ENCODE results near the gene PPM1H.

The PPM1H gene

DNA sequence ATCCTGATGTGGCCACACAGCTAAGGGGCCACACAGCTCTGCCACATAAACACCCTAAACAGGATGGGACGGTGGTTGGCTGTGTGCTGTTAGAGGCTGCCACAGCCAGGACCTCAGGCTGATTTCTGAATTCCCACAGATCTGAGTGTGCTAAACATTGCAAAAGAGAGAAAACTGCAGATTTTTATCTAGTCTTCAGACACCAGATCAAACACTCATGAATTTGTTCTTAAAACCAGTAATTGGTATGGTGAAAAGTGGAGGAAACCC is 277.7 kb downstream of the PPM1H start:
- DNase-seq (ENCODE audit: extremely low read depth in 1 of 2, low read depth in 1 of 2), result no peak

DNA sequence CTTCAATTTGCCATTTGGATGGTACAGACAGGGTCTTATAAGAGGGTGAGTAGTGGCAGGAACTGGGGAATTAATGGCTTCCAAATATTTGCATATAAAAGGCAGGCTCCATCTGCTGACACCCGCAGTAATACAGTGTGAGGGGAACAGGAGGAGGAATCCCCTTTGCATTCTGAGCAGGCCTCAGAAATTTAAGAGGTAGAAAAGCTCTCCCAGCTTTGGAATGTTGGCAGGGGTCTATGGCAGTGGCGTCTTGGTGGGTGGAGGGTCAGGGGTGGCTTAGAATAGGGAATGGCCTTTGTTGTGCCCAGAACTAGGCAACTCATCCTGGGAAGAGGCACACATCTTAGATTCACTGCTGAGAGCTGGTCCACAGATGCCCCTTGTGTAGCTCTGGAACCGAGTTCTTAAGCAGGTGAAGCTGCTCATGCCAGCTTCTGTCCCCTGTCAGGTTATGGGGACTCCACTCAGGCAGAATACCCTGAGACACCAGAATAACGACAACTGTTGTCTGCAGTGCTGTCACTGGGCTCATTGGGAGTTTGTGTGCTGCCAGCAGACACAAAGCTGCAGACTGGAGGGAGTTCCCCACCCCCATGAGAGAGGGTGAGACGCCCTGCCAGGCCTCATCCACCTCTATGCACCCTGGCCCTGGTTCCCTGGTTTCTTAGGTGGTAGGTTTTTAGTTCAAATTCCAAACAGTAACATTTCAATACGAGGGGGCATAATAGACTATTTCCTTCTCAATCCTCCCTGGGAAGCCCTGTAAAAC is 278.2 kb downstream of the PPM1H start:
- no peak for DNase-seq (ENCODE audit: extremely low read depth in 1 of 2, low read depth in 1 of 2)

DNA sequence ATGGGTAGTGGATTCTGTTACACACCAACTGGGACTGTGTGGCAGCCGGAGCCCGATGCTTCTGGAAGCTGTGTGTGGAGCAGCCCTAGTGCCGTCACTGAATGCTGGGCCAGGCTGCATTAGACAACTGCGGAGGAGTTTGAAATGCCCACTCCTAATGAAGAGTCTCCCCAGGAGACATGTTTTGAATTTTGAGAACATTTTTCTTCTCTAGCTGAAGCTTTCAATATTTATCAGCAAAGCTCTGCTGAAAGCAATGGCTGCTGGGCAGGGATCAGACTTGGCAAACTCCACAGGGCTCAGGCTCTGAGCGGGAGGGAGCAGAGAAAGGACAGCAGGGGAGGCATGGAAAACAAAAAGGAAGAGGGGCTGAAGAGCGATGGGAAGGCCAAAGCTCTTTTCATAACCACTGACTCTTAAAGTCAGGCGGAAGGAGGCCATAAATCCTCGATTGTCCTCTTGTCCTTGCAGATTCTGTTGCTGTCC is 279.2 kb downstream of the PPM1H start:
- DNase-seq (ENCODE audit: extremely low read depth in 1 of 2, low read depth in 1 of 2), result no peak

DNA sequence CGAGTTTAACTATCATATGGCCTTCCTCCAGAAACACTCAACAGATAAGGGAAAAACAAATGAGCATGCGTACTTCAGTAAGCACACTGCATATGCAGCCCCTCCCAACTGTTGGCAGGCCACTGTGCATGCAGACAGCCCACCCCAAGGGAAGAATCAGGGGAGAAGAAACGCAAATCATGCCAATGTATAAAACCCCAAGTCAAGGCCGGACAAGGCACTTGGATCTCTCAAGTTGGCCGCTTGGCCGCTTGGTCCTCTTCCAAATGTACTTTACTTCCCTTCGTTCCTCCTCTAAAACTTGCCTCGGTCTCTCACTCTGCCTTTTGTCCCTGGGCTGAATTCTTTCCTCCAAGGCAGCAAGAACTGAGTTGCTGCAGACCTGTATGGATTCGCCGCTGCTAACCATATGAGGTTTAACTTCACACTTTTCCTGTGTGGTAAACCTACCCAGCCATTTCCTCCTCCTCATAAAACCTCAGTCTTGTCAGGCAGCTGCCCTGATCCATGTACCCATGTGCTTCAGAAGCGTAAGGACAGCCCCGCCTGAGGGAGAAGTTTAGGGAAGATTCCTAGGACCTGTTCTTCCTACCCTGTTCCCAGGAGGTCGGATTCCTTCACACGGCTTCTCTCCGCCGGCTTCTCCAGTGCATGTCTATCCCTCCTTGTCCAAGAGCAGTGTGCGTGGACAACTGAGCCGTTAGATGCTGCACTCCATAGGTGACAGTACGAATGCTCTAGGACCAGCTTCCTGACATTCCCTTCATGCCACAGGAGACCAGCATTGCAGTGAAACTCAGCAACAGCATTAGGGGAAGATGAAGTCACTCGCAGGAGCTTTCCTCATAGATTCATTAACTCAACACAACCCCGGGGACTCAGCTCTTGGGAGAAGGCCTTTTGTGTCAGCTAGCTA is 280.4 kb downstream of the PPM1H start:
- DNase-seq (ENCODE audit: extremely low read depth in 1 of 2, low read depth in 1 of 2), result no peak

DNA sequence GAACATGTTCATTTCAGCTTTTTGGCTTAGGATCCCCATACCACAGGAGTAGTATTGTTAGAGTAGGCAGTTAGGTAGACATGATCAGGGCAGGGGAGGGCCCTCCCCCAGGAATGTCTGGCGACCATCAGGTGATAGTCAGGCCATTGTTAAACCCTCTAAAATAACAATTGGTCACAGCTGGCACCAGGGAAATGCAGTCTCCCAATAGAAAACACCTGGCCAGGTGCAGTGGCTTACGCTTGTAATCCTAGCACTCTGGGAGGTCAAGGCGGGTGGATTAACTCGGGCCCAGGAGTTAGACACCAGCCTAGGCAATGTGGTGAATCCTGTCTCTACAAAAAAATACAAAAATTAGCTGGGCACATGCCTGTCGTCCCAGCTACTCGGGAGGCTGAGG is 281.2 kb downstream of the PPM1H start:
- DNase-seq (ENCODE audit: extremely low read depth in 1 of 2, low read depth in 1 of 2), result no peak

DNA sequence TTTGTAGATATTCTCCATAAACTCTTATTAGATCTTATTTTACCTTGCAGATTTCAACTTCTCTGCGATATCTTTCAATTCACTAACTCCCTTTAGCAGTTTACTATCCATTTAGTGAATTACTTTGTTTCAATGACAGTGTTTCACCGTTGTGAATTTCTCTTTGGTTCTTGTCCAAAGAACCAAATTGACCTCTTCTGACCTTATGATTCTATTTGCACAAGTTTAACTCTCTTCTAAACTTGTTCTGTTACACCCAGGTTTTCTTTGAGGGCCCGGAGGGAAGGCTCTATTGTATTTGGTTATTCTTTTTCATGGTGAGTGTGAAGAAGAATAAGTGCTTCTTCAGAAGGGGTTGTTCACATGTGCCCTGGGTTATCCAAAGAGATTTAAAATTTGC is 281.6 kb downstream of the PPM1H start:
- DNase-seq (ENCODE audit: extremely low read depth in 1 of 2, low read depth in 1 of 2), result no peak

DNA sequence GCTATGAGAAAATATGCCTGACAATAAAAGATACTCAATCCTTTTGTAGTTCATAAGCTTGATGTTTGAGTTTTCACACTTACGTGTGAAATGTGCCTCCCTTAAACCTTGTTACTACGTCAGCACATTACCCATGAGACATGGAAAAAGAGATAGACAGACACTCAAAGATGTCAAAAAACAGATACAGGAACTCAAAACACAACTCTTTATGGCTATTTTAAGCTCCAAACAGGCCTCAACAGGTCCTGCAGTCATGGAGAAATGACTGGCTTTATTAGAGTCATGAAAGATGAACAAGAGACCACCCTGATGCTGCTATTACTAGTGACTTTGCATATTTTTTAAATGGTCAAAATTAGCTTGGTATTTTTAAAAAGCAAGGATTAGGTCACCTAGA is 283.8 kb downstream of the PPM1H start:
- no peak for DNase-seq (ENCODE audit: extremely low read depth in 1 of 2, low read depth in 1 of 2)

DNA sequence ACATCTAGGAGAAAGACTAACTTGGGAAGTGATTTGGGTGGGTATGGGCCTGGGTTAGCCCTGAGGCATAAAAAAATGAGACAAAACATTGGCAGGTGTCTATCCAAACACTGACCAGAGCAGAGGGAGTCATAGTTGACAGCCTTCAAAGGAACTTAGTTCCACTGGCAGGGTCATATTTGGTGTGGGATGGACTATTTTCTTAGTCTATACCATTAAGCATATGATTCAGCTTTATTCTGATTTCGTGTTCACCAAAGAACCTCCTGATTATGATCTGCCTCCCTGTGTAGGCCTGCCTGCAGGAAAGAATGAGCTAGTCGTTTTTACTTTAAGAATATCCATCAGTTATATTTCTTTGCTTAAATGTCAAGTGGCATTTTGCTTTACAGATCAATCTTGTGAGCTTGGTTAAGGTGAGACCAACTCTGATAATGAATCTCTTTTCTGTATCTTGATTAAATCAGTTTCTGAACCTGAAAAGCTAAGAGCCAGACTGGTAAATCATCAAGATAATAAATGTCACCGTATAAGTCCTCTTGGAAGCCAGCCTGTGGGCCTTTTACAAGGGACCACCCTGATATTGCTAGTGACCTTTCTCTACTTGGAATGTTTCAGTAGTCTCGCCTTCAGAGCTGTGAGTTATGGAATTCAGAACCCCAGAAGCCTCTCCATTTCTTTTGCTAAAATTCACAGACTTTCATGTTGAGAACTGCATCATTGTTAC is 285.4 kb downstream of the PPM1H start:
- no peak for DNase-seq (ENCODE audit: extremely low read depth in 1 of 2, low read depth in 1 of 2)

DNA sequence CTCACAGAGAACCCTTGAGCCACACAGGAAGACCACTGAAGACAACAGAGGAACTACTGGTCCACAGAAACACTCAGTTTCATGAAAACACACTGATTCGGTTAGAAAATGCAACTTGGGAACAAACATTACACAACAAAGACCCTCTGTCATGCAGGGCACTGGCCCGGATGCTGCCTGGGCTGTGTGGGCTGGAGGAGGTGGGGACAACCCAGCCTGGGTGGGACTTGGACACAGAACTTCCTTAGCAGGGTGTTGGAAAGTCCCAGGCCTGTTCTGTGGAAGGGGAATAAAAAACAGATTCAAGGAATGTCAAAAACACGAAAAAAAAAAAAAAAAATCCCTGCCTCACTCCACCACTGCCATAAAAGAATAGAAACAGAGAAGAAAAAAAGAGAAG is 287.4 kb downstream of the PPM1H start:
- DNase-seq (ENCODE audit: extremely low read depth in 1 of 2, low read depth in 1 of 2), result no peak

DNA sequence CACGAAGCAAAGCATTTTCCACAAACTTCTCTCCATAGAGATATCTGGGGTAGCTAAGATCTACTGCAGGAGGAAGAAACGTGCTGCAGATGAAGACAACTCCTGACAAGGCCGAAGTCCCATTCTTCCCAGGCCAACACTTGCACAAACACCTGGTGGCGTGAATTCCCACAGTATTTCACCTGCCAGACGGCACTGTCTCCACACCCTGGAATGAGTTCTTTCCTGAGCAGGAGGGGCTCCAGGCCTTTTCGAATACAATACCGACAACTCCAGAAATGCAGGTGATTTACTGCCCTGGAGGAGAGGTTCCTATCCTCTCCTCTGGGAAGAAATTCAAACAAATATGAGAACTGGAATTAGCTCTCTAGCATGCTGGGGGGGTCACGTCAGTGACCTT is 288.4 kb downstream of the PPM1H start:
- DNase-seq (ENCODE audit: extremely low read depth in 1 of 2, low read depth in 1 of 2), result no peak

DNA sequence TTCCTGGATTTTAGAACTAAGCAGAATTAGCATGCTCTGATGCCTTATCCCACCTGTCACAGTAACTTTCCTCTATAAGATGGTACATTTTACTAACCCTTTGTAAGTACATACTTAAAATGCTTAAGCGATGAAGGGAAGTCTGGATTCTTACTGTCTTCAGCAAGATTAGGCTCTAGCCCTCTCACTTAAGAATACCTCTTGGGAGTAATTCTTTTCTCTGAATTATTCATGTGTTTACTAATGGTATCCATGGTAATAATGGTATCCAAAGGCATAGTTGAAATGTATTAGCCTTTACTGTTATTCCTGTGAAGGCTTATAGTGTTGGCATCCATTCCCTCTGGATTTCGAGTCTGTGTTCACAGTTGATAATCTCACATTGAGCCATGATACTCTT is 291.5 kb downstream of the PPM1H start:
- DNase-seq (ENCODE audit: extremely low read depth in 1 of 2, low read depth in 1 of 2), result no peak

DNA sequence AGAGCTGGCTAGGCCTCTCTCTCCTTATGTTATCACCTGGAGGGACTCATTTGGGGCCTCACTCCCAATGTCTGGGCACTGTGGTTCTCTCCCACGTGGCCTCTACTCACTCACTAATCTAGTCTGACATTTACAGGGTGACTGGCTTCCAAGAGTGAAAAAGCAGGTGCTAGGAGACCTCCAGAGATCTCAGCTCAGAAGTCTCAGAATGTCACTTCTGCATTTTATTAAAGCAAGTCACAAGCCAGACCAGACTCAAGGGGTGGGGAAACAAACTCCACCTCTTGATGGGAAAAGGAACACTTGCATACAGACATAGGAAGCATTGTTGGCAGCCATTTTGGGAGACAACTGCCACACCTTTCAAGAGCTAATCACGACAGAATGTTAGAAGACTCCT is 292.5 kb downstream of the PPM1H start:
- no peak for DNase-seq (ENCODE audit: extremely low read depth in 1 of 2, low read depth in 1 of 2)

DNA sequence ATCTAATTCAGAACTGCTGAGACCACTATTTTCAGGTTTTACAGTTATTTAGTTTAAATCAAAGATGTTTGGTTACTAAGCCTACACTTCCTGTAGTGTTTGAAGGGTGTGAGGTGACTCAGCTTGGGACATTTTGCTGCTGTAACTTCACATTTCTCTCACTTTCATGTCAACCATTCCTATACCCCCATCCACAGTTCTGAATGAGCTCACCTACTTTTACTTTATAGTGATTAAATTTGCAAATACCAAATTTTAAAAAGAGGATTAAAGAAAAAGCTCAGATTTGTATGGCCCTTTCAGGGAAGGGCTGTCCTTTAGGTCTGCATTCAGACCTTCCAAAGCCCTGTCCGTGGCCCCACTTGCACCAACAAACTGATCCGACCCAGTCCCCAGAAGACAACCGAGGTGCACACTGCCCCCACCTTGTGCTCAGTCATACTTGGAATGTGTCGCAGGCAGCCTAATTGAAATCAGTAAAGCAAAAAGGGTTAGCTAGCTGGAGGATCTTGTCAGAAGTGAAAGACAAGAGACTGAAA is 294.0 kb downstream of the PPM1H start:
- no peak for DNase-seq (ENCODE audit: extremely low read depth in 1 of 2, low read depth in 1 of 2)

DNA sequence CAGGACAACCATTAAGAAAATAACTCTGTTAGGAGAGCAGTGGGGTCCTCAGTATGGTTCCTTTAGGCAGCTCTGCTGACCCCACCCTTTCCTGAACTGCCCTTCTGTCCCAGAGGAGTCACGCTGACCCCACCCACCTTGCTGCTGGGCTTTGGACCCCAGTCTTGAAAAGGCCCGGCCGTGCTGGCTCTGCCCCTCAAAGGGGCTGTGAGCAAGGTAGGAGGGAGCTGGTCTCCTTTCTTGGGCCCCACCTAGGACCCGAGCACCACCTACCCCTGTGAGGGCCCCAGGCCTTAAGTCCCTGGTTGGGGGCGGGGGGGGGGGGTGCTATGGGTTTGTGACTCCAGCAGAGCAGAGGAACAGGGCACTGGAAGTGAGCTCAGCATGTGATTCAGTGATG is 297.3 kb downstream of the PPM1H start:
- no peak for DNase-seq (ENCODE audit: extremely low read depth in 1 of 2, low read depth in 1 of 2)

DNA sequence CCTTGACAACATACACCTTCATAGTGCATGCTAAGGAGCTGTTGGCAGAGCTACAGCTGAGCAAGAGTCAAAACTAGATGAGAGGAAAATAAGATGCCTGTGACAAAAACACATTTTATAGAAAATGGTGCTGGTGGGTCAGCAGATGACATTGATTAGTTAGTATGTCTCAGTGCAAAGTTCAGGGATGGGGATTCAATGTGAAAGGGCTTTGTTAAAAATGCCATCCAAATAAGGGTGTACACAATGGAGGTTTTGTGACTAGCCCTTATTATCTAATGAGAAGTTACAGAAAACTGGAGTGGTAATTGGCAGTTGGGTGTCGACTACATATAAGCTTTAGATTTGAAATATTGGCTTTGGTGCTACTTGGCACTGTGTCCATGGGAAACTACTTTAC is 299.3 kb downstream of the PPM1H start:
- DNase-seq (ENCODE audit: extremely low read depth in 1 of 2, low read depth in 1 of 2), result no peak

DNA sequence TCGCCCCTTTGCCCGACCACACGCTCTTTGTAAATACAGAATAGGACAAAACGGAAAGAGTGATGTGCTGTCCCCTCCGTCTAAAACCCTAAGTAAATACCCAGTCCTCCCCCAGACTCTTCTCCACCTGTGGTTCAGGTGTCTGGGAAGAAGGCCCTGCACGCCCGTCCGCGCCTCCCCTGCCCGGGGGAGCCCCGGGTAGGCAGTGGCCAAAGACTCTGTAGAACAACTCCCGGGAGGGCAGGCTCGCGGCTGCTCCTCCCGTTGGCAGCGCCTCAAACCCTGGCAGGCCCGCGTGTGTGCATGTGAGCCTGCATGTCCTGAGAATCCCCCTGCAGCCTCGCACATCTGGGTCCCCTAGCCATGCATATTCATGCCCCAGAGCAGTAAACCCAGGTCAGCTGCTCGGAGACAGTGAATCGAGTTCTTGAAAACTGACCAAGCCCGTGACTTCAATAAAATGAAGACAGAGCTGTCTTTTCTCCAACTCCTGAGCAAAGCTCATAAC is 302.5 kb downstream of the PPM1H start:
- no peak for DNase-seq (ENCODE audit: extremely low read depth in 1 of 2, low read depth in 1 of 2)

DNA sequence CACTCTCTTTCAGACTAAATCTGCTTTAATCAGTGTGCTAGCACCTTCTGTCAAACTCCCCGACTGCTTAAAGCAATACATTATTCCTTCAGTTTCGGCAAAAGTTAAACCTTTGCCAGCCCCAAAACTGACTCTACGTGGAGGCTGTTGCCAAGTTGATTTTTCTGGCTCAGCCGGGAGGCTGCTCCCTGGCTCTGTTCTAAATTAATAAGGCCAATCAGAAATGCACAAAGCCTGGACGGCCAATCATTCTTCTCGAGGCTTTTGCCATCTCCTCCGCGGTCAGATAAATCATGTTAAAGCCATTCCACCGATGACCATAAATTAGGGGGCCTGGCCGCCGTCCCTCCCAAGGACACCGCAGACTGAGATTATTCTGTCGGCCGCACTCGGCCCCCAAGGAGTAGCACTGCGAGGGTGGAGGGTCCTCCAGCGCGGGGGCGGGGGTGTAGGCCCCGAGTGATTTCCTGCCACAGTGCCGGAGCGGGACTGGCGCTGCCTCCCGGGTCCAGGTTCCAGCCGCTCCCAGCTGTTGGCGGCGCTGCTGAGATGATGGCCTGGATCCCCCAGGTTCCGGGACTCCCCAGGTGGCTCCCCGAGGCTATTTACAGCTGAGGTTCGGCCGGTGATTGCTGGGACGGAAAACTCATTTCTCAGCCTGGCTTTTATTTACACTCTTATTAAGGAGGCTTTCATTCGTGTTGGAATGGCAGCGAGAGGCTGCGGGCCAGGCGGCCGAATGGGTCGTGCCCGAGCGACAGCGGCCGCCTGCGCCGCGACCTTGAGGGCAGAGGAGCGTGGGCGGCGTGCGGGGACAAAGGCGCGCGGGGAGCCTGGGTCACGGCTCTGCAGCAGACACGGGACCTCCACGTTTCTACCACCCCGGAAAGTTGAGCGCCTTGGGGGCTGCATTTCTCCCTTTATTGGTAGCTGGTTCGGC is 303.2 kb downstream of the PPM1H start:
- DNase-seq (ENCODE audit: extremely low read depth in 1 of 2, low read depth in 1 of 2), result no peak

DNA sequence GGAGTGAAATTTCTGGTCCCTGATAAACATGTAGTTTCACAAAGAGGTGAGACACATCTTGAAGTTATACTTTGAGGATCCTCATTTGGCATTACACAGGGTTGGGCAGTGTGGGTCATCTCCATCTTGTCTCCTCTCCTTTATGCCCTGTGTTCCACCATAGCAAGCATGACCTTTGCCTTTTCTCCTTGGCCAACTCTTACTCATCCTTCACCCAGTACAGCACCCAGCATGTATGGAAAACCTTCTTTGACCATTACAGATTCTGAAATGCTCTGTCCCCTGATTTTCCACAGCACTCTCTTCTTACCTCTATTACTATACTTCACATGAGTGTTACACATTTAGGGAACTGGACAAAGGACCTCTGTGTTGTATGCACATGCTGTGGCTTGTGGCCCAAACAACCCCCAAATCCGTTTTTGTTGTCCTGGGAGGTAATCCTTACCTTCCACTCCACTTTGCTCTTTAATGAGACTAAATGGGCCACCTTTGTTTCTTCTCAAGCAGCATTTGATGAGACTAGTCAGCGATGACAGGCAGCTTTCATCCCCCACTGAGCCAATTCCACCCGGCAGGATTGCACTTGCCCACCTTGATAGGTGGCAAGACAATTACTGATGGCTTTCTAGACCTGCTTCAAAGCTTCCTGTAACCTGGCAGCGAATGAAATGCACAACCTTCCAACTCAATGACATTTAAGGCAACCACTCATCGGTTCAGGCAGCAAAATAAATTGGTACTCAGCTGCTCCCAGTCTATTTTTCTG is 304.8 kb downstream of the PPM1H start:
- DNase-seq (ENCODE audit: extremely low read depth in 1 of 2, low read depth in 1 of 2), result no peak

DNA sequence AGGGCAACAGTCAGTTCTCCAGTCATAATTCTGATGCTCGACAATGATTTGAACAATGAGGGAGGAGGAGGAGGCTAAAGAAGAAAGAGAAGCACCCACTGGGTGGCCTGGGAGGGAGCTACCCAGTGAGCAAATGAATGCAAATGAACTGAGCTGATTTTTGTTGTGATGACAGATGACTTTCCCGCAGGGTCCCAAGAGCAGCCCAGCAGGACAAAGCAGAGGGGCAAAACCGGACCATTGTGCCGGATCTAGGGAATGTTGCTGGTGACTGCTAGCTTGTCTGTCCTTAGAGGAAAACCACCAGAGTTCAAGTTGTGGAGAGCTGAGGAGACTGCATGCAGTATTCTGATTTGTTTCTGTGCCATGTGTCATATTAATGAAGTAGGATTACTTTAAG is 305.5 kb downstream of the PPM1H start:
- DNase-seq (ENCODE audit: extremely low read depth in 1 of 2, low read depth in 1 of 2), result no peak

All from activated CD8-positive, alpha-beta memory T cell treated with anti-CD3 and anti-CD28 coated beads for 1 hour (primary cell).